ENCODE results near the gene YWHAQ. TPM values are rescaled to one million over a fixed set of nuclear protein-coding genes. Genes with fewer than 3 reads are reported as not detected.

YWHAQ gene
- total RNA-seq, 2 donors from 2014 or later = 158 to 183 TPM

DNA sequence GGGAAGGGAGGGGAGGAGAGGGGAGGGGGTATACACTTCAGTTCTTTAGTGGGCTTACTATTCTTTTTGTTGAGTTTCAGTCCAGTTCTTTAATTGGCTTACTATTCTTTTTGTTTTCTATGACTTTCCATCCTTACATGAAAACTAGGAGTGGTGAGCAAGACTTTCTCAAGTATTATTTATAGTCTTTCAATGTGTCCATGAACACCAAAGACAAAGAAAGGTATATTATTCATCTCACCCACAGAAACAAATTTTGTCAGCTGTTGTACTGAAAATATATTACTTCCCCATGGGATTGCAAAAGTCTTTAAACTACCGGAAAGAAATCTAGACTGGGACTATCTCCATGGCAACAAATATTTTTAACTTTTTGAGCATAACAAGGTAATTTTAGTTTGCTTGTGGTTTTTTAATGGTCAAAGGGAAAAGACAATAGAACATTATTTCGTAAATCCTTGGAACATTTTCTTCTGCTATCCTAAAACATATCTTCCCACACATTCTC lies 92.7 kb downstream of the YWHAQ start:
- Histone ChIP-seq H3K4me3 (peak overlapping the region; percentile 32), H3K9me3 (no peaks in the 10 kb centered on the region), H3K36me3 (no peaks in the 10 kb centered on the region), H3K27ac (peak overlapping the region; percentile 33 to 44), H3K27me3 (replicated peaks; ENCODE audit: insufficient read depth) (no peaks in the 10 kb centered on the region), H3K4me1 (ENCODE audit: control insufficient read depth in 1 of 2, low read depth in 2 of 2) (peaks cover 16 to 27% of the 10 kb centered on the region in 2 donors)
- DNase-seq (ENCODE audit: low spot score) = no peak
- ATAC-seq (ENCODE audit: insufficient number of reproducible peaks, low FRiP score, low read depth) = peak; percentile 62
- TF ChIP-seq, protein P1, sequence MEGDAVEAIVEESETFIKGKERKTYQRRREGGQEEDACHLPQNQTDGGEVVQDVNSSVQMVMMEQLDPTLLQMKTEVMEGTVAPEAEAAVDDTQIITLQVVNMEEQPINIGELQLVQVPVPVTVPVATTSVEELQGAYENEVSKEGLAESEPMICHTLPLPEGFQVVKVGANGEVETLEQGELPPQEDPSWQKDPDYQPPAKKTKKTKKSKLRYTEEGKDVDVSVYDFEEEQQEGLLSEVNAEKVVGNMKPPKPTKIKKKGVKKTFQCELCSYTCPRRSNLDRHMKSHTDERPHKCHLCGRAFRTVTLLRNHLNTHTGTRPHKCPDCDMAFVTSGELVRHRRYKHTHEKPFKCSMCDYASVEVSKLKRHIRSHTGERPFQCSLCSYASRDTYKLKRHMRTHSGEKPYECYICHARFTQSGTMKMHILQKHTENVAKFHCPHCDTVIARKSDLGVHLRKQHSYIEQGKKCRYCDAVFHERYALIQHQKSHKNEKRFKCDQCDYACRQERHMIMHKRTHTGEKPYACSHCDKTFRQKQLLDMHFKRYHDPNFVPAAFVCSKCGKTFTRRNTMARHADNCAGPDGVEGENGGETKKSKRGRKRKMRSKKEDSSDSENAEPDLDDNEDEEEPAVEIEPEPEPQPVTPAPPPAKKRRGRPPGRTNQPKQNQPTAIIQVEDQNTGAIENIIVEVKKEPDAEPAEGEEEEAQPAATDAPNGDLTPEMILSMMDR (IDR thresholded peaks at IDR 0.05) = no peak

- H3K27me3 ChIP-seq (replicated peaks; ENCODE audit: insufficient read depth) = no peaks in the 10 kb centered on the region
- H3K36me3 ChIP-seq = no peaks in the 10 kb centered on the region
- H3K4me1 ChIP-seq (ENCODE audit: control insufficient read depth in 1 of 2, low read depth in 2 of 2) = peaks cover 16 to 23% of the 10 kb centered on the region in 2 donors
- H3K4me3 ChIP-seq = no peak overlapping the region
- no peak for ATAC-seq (ENCODE audit: insufficient number of reproducible peaks, low FRiP score, low read depth)
- no peak for DNase-seq (ENCODE audit: low spot score)
- H3K9me3 ChIP-seq = no peaks in the 10 kb centered on the region
- TF ChIP-seq, protein P1 (IDR thresholded peaks at IDR 0.05) = no peak
- H3K27ac ChIP-seq = no peak overlapping the region
Measured at GRCh38 chr2:9536504-9536903, 94.3 kb downstream of the YWHAQ start.

- TF ChIP-seq, protein P1 (IDR thresholded peaks at IDR 0.05) = no peak
- H3K27ac ChIP-seq = no peak overlapping the region
- ATAC-seq (ENCODE audit: insufficient number of reproducible peaks, low FRiP score, low read depth) (no peak), DNase-seq (ENCODE audit: low spot score) (no peak)
- H3K4me1 ChIP-seq (ENCODE audit: control insufficient read depth in 1 of 2, low read depth in 2 of 2) = peaks cover 18 to 22% of the 10 kb centered on the region in 2 donors
- H3K27me3 ChIP-seq (replicated peaks; ENCODE audit: insufficient read depth) = no peaks in the 10 kb centered on the region
- no peaks in the 10 kb centered on the region for H3K9me3 ChIP-seq
- no peak overlapping the region for H3K4me3 ChIP-seq
- H3K36me3 ChIP-seq = no peaks in the 10 kb centered on the region
Measured at GRCh38 chr2:9535177-9535576, 95.6 kb downstream of the YWHAQ start.

Other genes starting within 250 kb of the YWHAQ start
- 10 to 100 TPM; 38.7 to 64.4 TPM for gene ITGB1BP1, start 207.5 kb downstream of the YWHAQ start, total RNA-seq
- gene CPSF3, start 207.3 kb downstream of the YWHAQ start, total RNA-seq = 10 to 100 TPM; 13.1 to 18.9 TPM
- 10 to 100 TPM; 48.1 to 53.6 TPM for gene IAH1, start 156.4 kb downstream of the YWHAQ start, total RNA-seq
- 10 to 100 TPM; 21.8 to 32.4 TPM for gene ADAM17, start 75.2 kb downstream of the YWHAQ start, total RNA-seq
- 10 to 100 TPM in 1 of 2 donors, 1 to 10 TPM in 1; 8.3 to 11.2 TPM for gene TAF1B, start 212.5 kb upstream of the YWHAQ start, total RNA-seq